Activated B cell treated with CpG ODN at 0.5 μM for 24 hours (primary cell): ENCODE measurements around the gene ADAM19. TPM values are rescaled to one million over a fixed set of nuclear protein-coding genes. Genes with fewer than 3 reads are reported as not detected.

Experiments
- ATAC-seq: fragments of 200-7000 bp; cut with Tn5 transposase; one replicate; pipeline ENCODE4 v1.10.0; 2021; ENCODE audit warnings: low read depth, mild to moderate bottlenecking, moderate library complexity
- CTCF ChIA-PET: fragments of 350-600 bp; sonication (Branson Sonifier 250); formaldehyde crosslinking; loops from one replicate; lab custom pipeline; 2021; ENCODE audit warnings: antibody characterized with exemption; lab: Charles Lee
- POLR2A ChIA-PET: fragments of 350-600 bp; sonication (Branson Sonifier 250); formaldehyde crosslinking; loops from one replicate; lab custom pipeline; 2021; ENCODE audit warnings: antibody characterized with exemption; lab: Charles Lee
- DNase-seq: peaks from one replicate; pipeline ENCODE4 v3.0.0; 2022
- H3K27ac Mint-ChIP-seq: one replicate; pipeline ENCODE4 v1.8.0; 2020; ENCODE audit warnings: mixed read lengths
- H3K27me3 Mint-ChIP-seq: one replicate; pipeline ENCODE4 v1.8.0; 2021; ENCODE audit warnings: mixed read lengths
- H3K36me3 Mint-ChIP-seq: one replicate; pipeline ENCODE4 v1.8.0; 2021; ENCODE audit warnings: low read depth, mixed read lengths
- H3K4me1 Mint-ChIP-seq: one replicate; pipeline ENCODE4 v1.8.0; 2021; ENCODE audit warnings: mixed read lengths
- H3K4me3 Mint-ChIP-seq: one replicate; pipeline ENCODE4 v1.8.0; 2020; ENCODE audit warnings: mild to moderate bottlenecking, mixed read lengths
- H3K9me3 Mint-ChIP-seq: one replicate; pipeline ENCODE4 v1.8.0; 2020; ENCODE audit warnings: mixed read lengths
- intact Hi-C: fragments of 100-400 bp; cut with micrococcal nuclease; formaldehyde crosslinking; loops from one replicate; pipeline ENCODE4 v1.15.1; 2024
- total RNA-seq: library from RNA; stranded (reverse); gene quantifications from 2 replicates; pipeline ENCODE4 v1.2.3, GENCODE V29; 2022
- TF ChIP-seq, protein P1 (sequence below): fragments of 200-600 bp; IDR thresholded peaks from one replicate; pipeline ENCODE4 v1.8.0; 2022; ENCODE audit warnings: antibody characterized with exemption, mild to moderate bottlenecking

The ADAM19 gene
- total RNA-seq, 1 donor from 2014 or later, result 136 TPM

DNA sequence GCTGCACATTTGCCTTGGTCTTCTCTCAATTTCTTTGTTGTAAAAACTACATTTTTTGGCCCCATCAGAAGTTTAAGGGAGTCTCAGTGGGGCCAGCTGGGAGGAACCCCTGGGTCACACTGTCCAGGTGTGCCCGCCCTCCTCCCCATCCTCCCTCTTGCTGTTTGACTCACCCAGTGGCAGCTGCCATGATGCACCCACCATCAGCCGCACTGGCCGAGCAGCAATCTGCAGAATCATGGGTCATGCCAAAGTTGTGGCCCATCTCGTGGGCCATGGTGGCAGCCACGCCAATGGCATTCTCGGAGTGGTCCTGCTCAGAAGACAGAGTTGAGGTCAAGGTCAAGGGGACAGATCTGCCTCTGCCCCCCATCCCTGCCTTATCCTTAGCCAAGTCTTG lies 70.1 kb downstream of the ADAM19 start:
- peaks cover 92% of the 10 kb centered on the region for H3K36me3 Mint-ChIP-seq
- intact Hi-C loops, result no loop called here
- CTCF ChIA-PET, result interaction anchor here (1.0 kb wide), 1 partner anchor 8 kb away, joined by 4 read pairs; no protein-coding TSS in a partner anchor
- TF ChIP-seq, protein P1, sequence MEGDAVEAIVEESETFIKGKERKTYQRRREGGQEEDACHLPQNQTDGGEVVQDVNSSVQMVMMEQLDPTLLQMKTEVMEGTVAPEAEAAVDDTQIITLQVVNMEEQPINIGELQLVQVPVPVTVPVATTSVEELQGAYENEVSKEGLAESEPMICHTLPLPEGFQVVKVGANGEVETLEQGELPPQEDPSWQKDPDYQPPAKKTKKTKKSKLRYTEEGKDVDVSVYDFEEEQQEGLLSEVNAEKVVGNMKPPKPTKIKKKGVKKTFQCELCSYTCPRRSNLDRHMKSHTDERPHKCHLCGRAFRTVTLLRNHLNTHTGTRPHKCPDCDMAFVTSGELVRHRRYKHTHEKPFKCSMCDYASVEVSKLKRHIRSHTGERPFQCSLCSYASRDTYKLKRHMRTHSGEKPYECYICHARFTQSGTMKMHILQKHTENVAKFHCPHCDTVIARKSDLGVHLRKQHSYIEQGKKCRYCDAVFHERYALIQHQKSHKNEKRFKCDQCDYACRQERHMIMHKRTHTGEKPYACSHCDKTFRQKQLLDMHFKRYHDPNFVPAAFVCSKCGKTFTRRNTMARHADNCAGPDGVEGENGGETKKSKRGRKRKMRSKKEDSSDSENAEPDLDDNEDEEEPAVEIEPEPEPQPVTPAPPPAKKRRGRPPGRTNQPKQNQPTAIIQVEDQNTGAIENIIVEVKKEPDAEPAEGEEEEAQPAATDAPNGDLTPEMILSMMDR, result no peak
- peak overlapping the region; percentile 93 for H3K27ac Mint-ChIP-seq
- no peaks in the 10 kb centered on the region for H3K9me3 Mint-ChIP-seq
- peaks cover 98% of the 10 kb centered on the region for H3K4me1 Mint-ChIP-seq
- DNase-seq, result no peak
- POLR2A ChIA-PET, result interaction anchor here (0.7 to 3.9 kb wide), 6 partner anchors 12 to 65 kb away, joined by 3 to 31 read pairs (median 7); no protein-coding TSS in a partner anchor
- ATAC-seq, result no peak
- H3K4me3 Mint-ChIP-seq, result peak overlapping the region; percentile 32
- no peaks in the 10 kb centered on the region for H3K27me3 Mint-ChIP-seq

DNA sequence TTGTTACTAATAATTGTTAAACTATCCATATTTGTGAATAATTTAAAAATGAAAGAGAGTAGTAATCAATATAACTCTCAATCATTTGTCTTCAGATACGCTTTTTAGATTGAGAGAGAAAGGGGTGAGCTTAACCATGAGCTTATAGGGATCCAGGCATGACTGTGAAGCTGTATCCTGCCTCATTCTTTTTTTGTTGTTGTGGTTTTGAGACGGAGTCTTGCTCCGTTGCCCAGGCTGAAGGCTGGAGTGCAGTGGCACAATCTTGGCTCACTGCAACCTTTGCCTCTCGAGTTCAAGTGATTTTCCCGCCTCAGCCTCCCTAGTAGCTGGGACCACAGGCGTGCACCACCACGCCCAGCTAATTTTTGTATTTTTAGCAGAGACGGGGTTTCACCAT lies 71.5 kb downstream of the ADAM19 start:
- CTCF ChIA-PET, result interaction anchor here (0.7 to 1.2 kb wide), 4 partner anchors 12 to 214 kb away, joined by 3 read pairs; no protein-coding TSS in a partner anchor
- H3K4me3 Mint-ChIP-seq, result peak overlapping the region; percentile 41
- H3K36me3 Mint-ChIP-seq, result peaks cover 91% of the 10 kb centered on the region
- H3K27me3 Mint-ChIP-seq, result no peaks in the 10 kb centered on the region
- H3K4me1 Mint-ChIP-seq, result peaks cover 99% of the 10 kb centered on the region
- ATAC-seq (no peak), DNase-seq (no peak)
- TF ChIP-seq, protein P1, result no peak
- POLR2A ChIA-PET, result interaction anchor here (0.6 to 4.2 kb wide), 11 partner anchors 9 to 147 kb away, joined by 3 to 31 read pairs (median 7); no protein-coding TSS in a partner anchor
- H3K9me3 Mint-ChIP-seq, result no peaks in the 10 kb centered on the region
- intact Hi-C loops, result no loop called here
- H3K27ac Mint-ChIP-seq, result peak overlapping the region; percentile 93

DNA sequence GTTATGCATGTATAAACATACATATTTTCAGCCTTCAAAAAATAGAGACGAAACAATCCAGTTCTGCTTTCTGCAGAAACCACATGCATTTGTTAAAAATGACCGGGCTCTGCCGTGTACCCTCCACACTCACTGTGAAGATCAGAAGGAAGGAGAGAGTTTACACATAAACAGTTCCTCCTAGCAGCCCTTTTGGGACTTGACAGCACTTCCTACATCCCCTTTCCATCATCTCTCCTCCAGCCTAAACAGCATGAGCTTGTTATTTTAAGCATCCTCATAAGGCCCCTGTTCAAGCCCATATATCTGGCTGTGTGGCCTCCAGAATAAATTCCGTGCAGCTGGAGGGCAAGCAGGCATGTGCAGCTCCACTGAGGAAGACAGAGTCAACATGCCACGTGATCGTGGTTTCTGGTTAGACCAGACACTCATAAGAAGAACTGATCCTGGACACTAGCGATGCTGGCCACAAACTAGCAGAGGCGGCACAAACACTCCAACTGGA lies 73.4 kb downstream of the ADAM19 start:
- peaks cover 88% of the 10 kb centered on the region for H3K4me1 Mint-ChIP-seq
- CTCF ChIA-PET, result interaction anchor here (0.6 to 1.6 kb wide), 4 partner anchors 16 to 216 kb away, joined by 3 to 4 read pairs (median 3); no protein-coding TSS in a partner anchor
- intact Hi-C loops, result loop anchor here (1.0 to 2.0 kb wide), 8 partner anchors 8 to 229 kb away; partner anchors contain the start of gene THG1L
- no peaks in the 10 kb centered on the region for H3K9me3 Mint-ChIP-seq
- H3K27ac Mint-ChIP-seq, result peak overlapping the region; percentile 93
- TF ChIP-seq, protein P1, result no peak
- H3K4me3 Mint-ChIP-seq, result peak overlapping the region; percentile 65
- H3K36me3 Mint-ChIP-seq, result peaks cover 87% of the 10 kb centered on the region
- peak; percentile 73 for ATAC-seq
- POLR2A ChIA-PET, result interaction anchor here (0.5 to 4.2 kb wide), 18 partner anchors 9 to 241 kb away, joined by 3 to 31 read pairs (median 4); partner anchors contain the start of gene LSM11
- H3K27me3 Mint-ChIP-seq, result no peaks in the 10 kb centered on the region
- no peak for DNase-seq

DNA sequence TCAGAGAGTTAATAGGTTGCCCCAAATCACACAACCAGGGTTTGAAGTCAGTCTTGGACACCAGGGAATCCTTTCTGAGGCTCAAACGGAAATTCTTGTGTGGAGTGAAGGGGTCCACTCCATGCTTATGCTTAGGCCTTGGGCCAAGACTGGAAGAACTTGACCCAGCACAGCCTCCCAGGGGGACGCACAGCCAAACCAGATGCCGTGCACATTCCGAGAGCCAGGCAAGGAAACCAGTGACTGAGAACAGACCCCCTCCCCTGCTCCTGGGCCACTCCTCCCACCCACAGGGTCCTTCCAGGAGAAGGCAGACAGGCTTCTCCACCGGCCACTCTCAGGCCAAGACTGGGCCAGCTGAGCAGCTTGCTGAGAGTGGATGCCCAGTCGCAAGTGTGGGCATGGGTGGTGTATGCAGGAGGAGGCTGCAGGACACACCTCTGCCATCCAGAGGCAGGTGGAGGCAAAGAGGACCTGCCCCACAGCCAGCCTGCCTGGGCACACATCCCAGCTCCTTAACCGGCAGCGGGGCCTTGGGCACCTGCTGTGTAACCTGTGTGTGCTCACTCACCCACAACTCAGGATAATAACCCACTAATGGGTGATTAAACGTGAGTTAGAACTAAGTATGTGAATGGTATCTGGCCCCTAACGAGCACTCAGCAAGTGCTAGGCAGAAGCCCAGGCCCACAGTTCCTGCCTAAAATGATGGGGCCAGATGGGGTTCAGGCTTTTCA lies 77.5 kb downstream of the ADAM19 start:
- no peaks in the 10 kb centered on the region for H3K27me3 Mint-ChIP-seq
- TF ChIP-seq, protein P1, result no peak
- CTCF ChIA-PET, result no interaction called here
- peaks cover 75% of the 10 kb centered on the region for H3K4me1 Mint-ChIP-seq
- ATAC-seq (no peak), DNase-seq (no peak)
- H3K9me3 Mint-ChIP-seq, result no peaks in the 10 kb centered on the region
- intact Hi-C loops, result no loop called here
- peak overlapping the region; percentile 48 for H3K27ac Mint-ChIP-seq
- peaks cover 86% of the 10 kb centered on the region for H3K36me3 Mint-ChIP-seq
- POLR2A ChIA-PET, result interaction anchor here (2.4 kb wide), 1 partner anchor 12 kb away, joined by 20 read pairs; no protein-coding TSS in a partner anchor
- no peak overlapping the region for H3K4me3 Mint-ChIP-seq

DNA sequence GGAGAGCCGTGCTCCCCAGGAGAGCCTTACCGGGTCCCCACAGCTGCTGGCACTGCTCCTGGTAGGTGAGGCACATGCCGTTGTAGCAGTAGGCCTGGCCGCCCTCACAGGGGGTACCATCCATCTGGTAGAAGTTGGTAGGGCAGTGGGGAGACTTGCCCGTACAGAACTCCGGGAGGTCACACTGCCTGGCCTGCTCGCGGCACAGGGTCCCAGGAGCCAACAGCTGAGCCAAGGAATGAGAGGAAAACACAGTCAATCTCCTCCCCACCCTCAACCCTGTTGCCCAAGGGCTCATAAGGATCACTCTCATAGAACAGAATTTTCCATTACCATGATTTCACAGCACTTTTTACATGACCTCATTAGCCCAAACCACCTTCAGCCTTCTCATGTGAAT lies 78.7 kb downstream of the ADAM19 start:
- Mint-ChIP-seq H3K4me3 (no peak overlapping the region), H3K27ac (peak overlapping the region; percentile 48), H3K27me3 (no peaks in the 10 kb centered on the region), H3K36me3 (peaks cover 84% of the 10 kb centered on the region), H3K4me1 (peaks cover 68% of the 10 kb centered on the region), H3K9me3 (no peaks in the 10 kb centered on the region)
- ATAC-seq, result no peak
- DNase-seq, result no peak
- CTCF ChIA-PET, result no interaction called here
- POLR2A ChIA-PET, result interaction anchor here (0.6 to 1.4 kb wide), 3 partner anchors 11 to 231 kb away, joined by 3 read pairs; no protein-coding TSS in a partner anchor
- TF ChIP-seq, protein P1, result no peak
- intact Hi-C loops, result no loop called here
